C4-2B (cell line): Measurements from ENCODE around the gene TARS2.

Experiments used
- CTCF ChIP-seq: fragments of 450-650 bp; conservative IDR thresholded peaks from 2 replicates; pipeline ENCODE4 v1.5.1; 2017; ENCODE audit warnings: mild to moderate bottlenecking
- ZFX ChIP-seq: fragments of 450-650 bp; IDR thresholded peaks from 2 replicates; pipeline ENCODE4 v1.6.1; 2017

GRCh38 chr1:150508982-150509381 is 21.8 kb downstream of the TARS2 start:
- TF ChIP-seq CTCF: no peak
- TF ChIP-seq ZFX: no peak
